ENCODE results near the gene PPM1D. TPM values are rescaled to one million over a fixed set of nuclear protein-coding genes. Genes with fewer than 3 reads are reported as not detected.
A peak's percentile ranks its signal among the peaks of the same experiment; 100 is the strongest.

The PPM1D gene
- total RNA-seq, 2 experiments from 2014 or later, result 19.3 to 22.4 TPM

- Mint-ChIP-seq H3K9me3 (no peaks in the 10 kb centered on the region), H3K4me1 (peaks cover 11% of the 10 kb centered on the region), H3K36me3 (ENCODE audit: low read depth) (peaks cover 14% of the 10 kb centered on the region), H3K4me3 (no peak overlapping the region), H3K27ac (no peak overlapping the region), H3K27me3 (no peaks in the 10 kb centered on the region)
- ChIA-PET POLR2A (no interaction called here), CTCF (interaction anchor here (1.1 kb wide), 1 partner anchor 14 kb away, joined by 4 read pairs; no protein-coding TSS in a partner anchor)
- no peak for DNase-seq
Observed at GRCh38 chr17:60631119-60631518, 31.1 kb downstream of the PPM1D start.

GRCh38 chr17:60637683-60638082, 37.7 kb downstream of the PPM1D start:
- no peak overlapping the region for H3K4me3 Mint-ChIP-seq
- H3K27me3 Mint-ChIP-seq, result no peaks in the 10 kb centered on the region
- no peak overlapping the region for H3K27ac Mint-ChIP-seq
- DNase-seq, result no peak
- peaks cover 25% of the 10 kb centered on the region for H3K36me3 Mint-ChIP-seq (ENCODE audit: low read depth)
- H3K4me1 Mint-ChIP-seq, result peaks cover 9% of the 10 kb centered on the region
- ChIA-PET POLR2A (interaction anchor here (0.9 kb wide), 1 partner anchor 39 kb away, joined by 4 read pairs; no protein-coding TSS in a partner anchor), CTCF (interaction anchor here (0.6 to 1.1 kb wide), 3 partner anchors 18 to 236 kb away, joined by 3 to 5 read pairs (median 4); no protein-coding TSS in a partner anchor)
- H3K9me3 Mint-ChIP-seq, result no peaks in the 10 kb centered on the region

GRCh38 chr17:60639019-60639330, 39.0 kb downstream of the PPM1D start:
- H3K36me3 Mint-ChIP-seq (ENCODE audit: low read depth), result peaks cover 25% of the 10 kb centered on the region
- DNase-seq, result no peak
- POLR2A ChIA-PET, result no interaction called here
- no peaks in the 10 kb centered on the region for H3K9me3 Mint-ChIP-seq
- no peaks in the 10 kb centered on the region for H3K27me3 Mint-ChIP-seq
- H3K4me1 Mint-ChIP-seq, result peaks cover 9% of the 10 kb centered on the region
- CTCF ChIA-PET, result interaction anchor here (0.6 to 1.4 kb wide), 4 partner anchors 12 to 333 kb away, joined by 3 to 7 read pairs (median 3); partner anchors contain the start of gene BCAS3
- H3K27ac Mint-ChIP-seq, result no peak overlapping the region
- H3K4me3 Mint-ChIP-seq, result no peak overlapping the region

- Mint-ChIP-seq H3K4me3 (no peak overlapping the region), H3K9me3 (no peaks in the 10 kb centered on the region), H3K27me3 (no peaks in the 10 kb centered on the region), H3K27ac (no peak overlapping the region), H3K4me1 (peaks cover 9% of the 10 kb centered on the region), H3K36me3 (ENCODE audit: low read depth) (peaks cover 23% of the 10 kb centered on the region)
- ChIA-PET CTCF (interaction anchor here (0.6 to 1.2 kb wide), 3 partner anchors 27 to 977 kb away, joined by 3 to 6 read pairs (median 5); no protein-coding TSS in a partner anchor), POLR2A (no interaction called here)
- no peak for DNase-seq
Observed at GRCh38 chr17:60640503-60640902, 40.5 kb downstream of the PPM1D start.

- Mint-ChIP-seq H3K9me3 (no peaks in the 10 kb centered on the region), H3K36me3 (ENCODE audit: low read depth) (peaks cover 18% of the 10 kb centered on the region), H3K27ac (no peak overlapping the region), H3K4me1 (peaks cover 9% of the 10 kb centered on the region), H3K4me3 (no peak overlapping the region), H3K27me3 (no peaks in the 10 kb centered on the region)
- no peak for DNase-seq
- POLR2A ChIA-PET, result no interaction called here
- CTCF ChIA-PET, result interaction anchor here (1.2 kb wide), 1 partner anchor 503 kb away, joined by 3 read pairs; no protein-coding TSS in a partner anchor
Observed at GRCh38 chr17:60641126-60641525, 41.1 kb downstream of the PPM1D start.

- Mint-ChIP-seq H3K4me3 (no peak overlapping the region), H3K9me3 (no peaks in the 10 kb centered on the region), H3K4me1 (peaks cover 12% of the 10 kb centered on the region), H3K36me3 (ENCODE audit: low read depth) (peaks cover 18% of the 10 kb centered on the region), H3K27ac (no peak overlapping the region), H3K27me3 (no peaks in the 10 kb centered on the region)
- CTCF ChIA-PET, result interaction anchor here (1.2 kb wide), 1 partner anchor 503 kb away, joined by 3 read pairs; no protein-coding TSS in a partner anchor
- POLR2A ChIA-PET, result no interaction called here
- peak; percentile 73 for DNase-seq
Observed at GRCh38 chr17:60641810-60642220, 41.8 kb downstream of the PPM1D start.

GRCh38 chr17:60645918-60646523, 46.0 kb downstream of the PPM1D start:
- Mint-ChIP-seq H3K36me3 (ENCODE audit: low read depth) (peaks cover 22% of the 10 kb centered on the region), H3K4me3 (no peak overlapping the region), H3K9me3 (no peaks in the 10 kb centered on the region), H3K27ac (no peak overlapping the region), H3K4me1 (peaks cover 14% of the 10 kb centered on the region), H3K27me3 (no peaks in the 10 kb centered on the region)
- ChIA-PET POLR2A (no interaction called here), CTCF (no interaction called here)
- no peak for DNase-seq

GRCh38 chr17:60646701-60647100, 46.7 kb downstream of the PPM1D start:
- ChIA-PET POLR2A (no interaction called here), CTCF (no interaction called here)
- Mint-ChIP-seq H3K9me3 (no peaks in the 10 kb centered on the region), H3K27ac (no peak overlapping the region), H3K4me3 (no peak overlapping the region), H3K27me3 (no peaks in the 10 kb centered on the region), H3K36me3 (ENCODE audit: low read depth) (peaks cover 24% of the 10 kb centered on the region), H3K4me1 (peaks cover 11% of the 10 kb centered on the region)
- no peak for DNase-seq

- DNase-seq, result no peak
- ChIA-PET POLR2A (no interaction called here), CTCF (no interaction called here)
- no peak overlapping the region for H3K27ac Mint-ChIP-seq
- no peak overlapping the region for H3K4me3 Mint-ChIP-seq
- H3K36me3 Mint-ChIP-seq (ENCODE audit: low read depth), result peaks cover 28% of the 10 kb centered on the region
- no peaks in the 10 kb centered on the region for H3K27me3 Mint-ChIP-seq
- peaks cover 15% of the 10 kb centered on the region for H3K4me1 Mint-ChIP-seq
- no peaks in the 10 kb centered on the region for H3K9me3 Mint-ChIP-seq
Observed at GRCh38 chr17:60647705-60648104, 47.7 kb downstream of the PPM1D start.

GRCh38 chr17:60652454-60653247, 52.7 kb downstream of the PPM1D start:
- CTCF ChIA-PET, result interaction anchor here (1.6 kb wide), 1 partner anchor 14 kb away, joined by 3 read pairs; no protein-coding TSS in a partner anchor
- Mint-ChIP-seq H3K27ac (no peak overlapping the region), H3K4me3 (no peak overlapping the region)

GRCh38 chr17:60653569-60653968, 53.6 kb downstream of the PPM1D start:
- Mint-ChIP-seq H3K36me3 (ENCODE audit: low read depth) (peaks cover 33% of the 10 kb centered on the region), H3K27me3 (no peaks in the 10 kb centered on the region), H3K4me1 (peaks cover 24% of the 10 kb centered on the region), H3K4me3 (no peak overlapping the region), H3K9me3 (no peaks in the 10 kb centered on the region), H3K27ac (no peak overlapping the region)
- ChIA-PET CTCF (interaction anchor here (1.6 kb wide), 1 partner anchor 15 kb away, joined by 3 read pairs; no protein-coding TSS in a partner anchor), POLR2A (no interaction called here)
- no peak for DNase-seq

More at GRCh38 chr17:60652454-60653247, 52.7 kb downstream of the PPM1D start:
- no peak for DNase-seq
- no peaks in the 10 kb centered on the region for H3K9me3 Mint-ChIP-seq
- no peaks in the 10 kb centered on the region for H3K27me3 Mint-ChIP-seq
- H3K4me1 Mint-ChIP-seq, result peaks cover 24% of the 10 kb centered on the region
- POLR2A ChIA-PET, result no interaction called here
- H3K36me3 Mint-ChIP-seq (ENCODE audit: low read depth), result peaks cover 36% of the 10 kb centered on the region

- DNase-seq, result no peak
- Mint-ChIP-seq H3K36me3 (ENCODE audit: low read depth) (peaks cover 17% of the 10 kb centered on the region), H3K27me3 (no peaks in the 10 kb centered on the region), H3K4me1 (peaks cover 24% of the 10 kb centered on the region), H3K27ac (no peak overlapping the region), H3K4me3 (no peak overlapping the region), H3K9me3 (no peaks in the 10 kb centered on the region)
- ChIA-PET CTCF (interaction anchor here (0.6 to 0.7 kb wide), 2 partner anchors 19 to 1363 kb away, joined by 3 read pairs; no protein-coding TSS in a partner anchor), POLR2A (no interaction called here)
Observed at GRCh38 chr17:60656499-60656898, 56.5 kb downstream of the PPM1D start.

GRCh38 chr17:60659156-60659555, 59.2 kb downstream of the PPM1D start:
- H3K4me1 Mint-ChIP-seq, result peaks cover 2% of the 10 kb centered on the region
- DNase-seq, result no peak
- CTCF ChIA-PET, result no interaction called here
- H3K27me3 Mint-ChIP-seq, result no peaks in the 10 kb centered on the region
- H3K9me3 Mint-ChIP-seq, result no peaks in the 10 kb centered on the region
- H3K27ac Mint-ChIP-seq, result no peak overlapping the region
- peaks cover 14% of the 10 kb centered on the region for H3K36me3 Mint-ChIP-seq (ENCODE audit: low read depth)
- POLR2A ChIA-PET, result no interaction called here
- H3K4me3 Mint-ChIP-seq, result no peak overlapping the region
